Esophagus (tissue), 2 donors: ENCODE data around the gene RNASE3. TPM values are rescaled to one million over a fixed set of nuclear protein-coding genes. Genes with fewer than 3 reads are reported as not detected.
"Not testable (repeated sequence)": the region's sequence is repeated elsewhere in the genome, so short reads cannot be mapped to it uniquely, and the experiment has no call there.

Source experiments
- H3K27ac ChIP-seq, 2 donors: one replicate each; pipeline ENCODE4 v1.5.1; 2013; ENCODE audit warnings: low read depth in 2 of 2, mild to moderate bottlenecking in 2 of 2, inconsistent platforms in 1 of 2, low read length in 1 of 2, moderate library complexity in 1 of 2
- H3K27me3 ChIP-seq, 2 donors: one replicate each; pipeline ENCODE4 v1.6.1; 2013; ENCODE audit warnings: low read length in 2 of 2, control low read depth in 1 of 2, mild to moderate bottlenecking in 1 of 2; ENCODE audit not compliant: insufficient read depth in 2 of 2, control insufficient read depth in 1 of 2
- H3K36me3 ChIP-seq, 2 donors: one replicate each; pipeline ENCODE4 v1.6.1; 2013; ENCODE audit warnings: low read length in 1 of 2; ENCODE audit not compliant: control insufficient read depth in 2 of 2, insufficient read depth in 2 of 2
- H3K4me1 ChIP-seq, 2 donors: one replicate each; pipeline ENCODE4 v1.6.1; 2013; ENCODE audit warnings: low read length in 1 of 2; ENCODE audit not compliant: control insufficient read depth in 2 of 2, insufficient read depth in 2 of 2
- H3K4me3 ChIP-seq, 2 donors: one replicate each; pipeline ENCODE4 v1.5.1; 2013; ENCODE audit warnings: low read length in 2 of 2, mild to moderate bottlenecking in 2 of 2, low read depth in 1 of 2, moderate library complexity in 1 of 2
- H3K9me3 ChIP-seq, 2 donors: one replicate each; pipeline ENCODE4 v1.6.1; 2013; ENCODE audit warnings: mild to moderate bottlenecking in 2 of 2, low read depth in 1 of 2, low read length in 1 of 2, moderate library complexity in 1 of 2; ENCODE audit not compliant: control insufficient read depth in 2 of 2, insufficient read depth in 1 of 2
- WGBS, 2 donors: extraction: QIAGEN DNeasy Blood & Tissue Kit; methylation state at CpG; one replicate each; pipeline ENCODE4 v1.1.7; 2013; 5-methylcytosine and 5-hydroxymethylcytosine counted together
- polyA plus RNA-seq, 2 donors: library from polyadenylated mRNA; stranded (reverse); fragments of 200-250 nt; gene quantifications; one replicate each; pipeline ENCODE4 v1.2.3, GENCODE V29; 2013
- donor health status: healthy with polysubstance abuse.
- donor health status: Bipolar disorder and iron deficiency.

Gene RNASE3
- under 1 TPM in 1 of 2 donors, not detected in 1; 0.09 TPM for polyA plus RNA-seq

DNA sequence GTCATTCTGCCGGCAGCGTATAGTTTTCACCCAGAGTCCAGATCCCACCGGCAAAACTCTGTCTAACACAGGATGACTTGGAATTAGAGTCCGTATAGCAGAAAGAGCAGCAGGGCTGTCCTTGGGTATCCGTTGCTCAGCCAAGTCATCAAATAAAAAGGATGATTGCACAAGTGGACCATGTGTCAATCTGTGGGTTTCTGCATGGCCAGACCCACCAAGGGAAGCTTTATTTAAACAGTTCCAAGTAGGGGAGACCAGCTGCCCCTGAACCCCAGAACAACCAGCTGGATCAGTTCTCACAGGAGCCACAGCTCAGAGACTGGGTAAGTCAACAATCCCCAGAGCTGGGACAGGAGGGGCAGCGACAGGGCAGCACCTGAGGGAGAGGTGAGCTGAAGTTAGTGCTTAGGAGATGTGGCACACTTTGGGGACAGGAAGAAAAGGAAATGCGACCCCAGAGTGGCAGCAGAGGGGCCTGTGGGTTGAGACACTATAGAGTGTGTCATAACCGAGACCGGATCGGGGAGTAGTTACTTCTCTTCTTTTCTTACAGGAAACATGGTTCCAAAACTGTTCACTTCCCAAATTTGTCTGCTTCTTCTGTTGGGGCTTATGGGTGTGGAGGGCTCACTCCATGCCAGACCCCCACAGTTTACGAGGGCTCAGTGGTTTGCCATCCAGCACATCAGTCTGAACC lies at the start of gene RNASE3:
RNASE3 (plus strand) TSS at position 260 of the 700 bp plus-strand sequence; CDS start at position 562, 302 bp downstream.
- H3K4me3 ChIP-seq, H3K27ac ChIP-seq, H3K4me1 ChIP-seq, H3K36me3 ChIP-seq, H3K9me3 ChIP-seq, H3K27me3 ChIP-seq: not testable (repeated sequence)
- WGBS, 2 donors, result 74 to 78% methylated on average over 11 of the region's 11 CpGs

GRCh38 chr14:20846560-20846959 lies 44.6 kb upstream of the RNASE3 start:
- Histone ChIP-seq H3K4me3 (no peak overlapping the region), H3K36me3 (no peaks in the 10 kb centered on the region), H3K27me3 (no peaks in the 10 kb centered on the region), H3K4me1 (no peaks in the 10 kb centered on the region), H3K9me3 (peaks cover 0 to 2% of the 10 kb centered on the region in 2 donors), H3K27ac (no peak overlapping the region)
- 92 to 93% methylated on average over 6 of the region's 6 CpGs for WGBS, 2 donors

GRCh38 chr14:20848316-20848954 lies 42.8 kb upstream of the RNASE3 start:
- Histone ChIP-seq H3K4me1 (no peaks in the 10 kb centered on the region), H3K27me3 (no peaks in the 10 kb centered on the region), H3K4me3 (no peak overlapping the region), H3K27ac (no peak overlapping the region), H3K36me3 (no peaks in the 10 kb centered on the region), H3K9me3 (peaks cover 0 to 2% of the 10 kb centered on the region in 2 donors)
- WGBS, 2 donors, result 63 to 70% methylated on average over 9 of the region's 9 CpGs

GRCh38 chr14:20848955-20849570 lies 42.1 kb upstream of the RNASE3 start:
- Histone ChIP-seq H3K36me3 (no peaks in the 10 kb centered on the region), H3K9me3 (peaks cover 0 to 2% of the 10 kb centered on the region in 2 donors), H3K4me1 (no peaks in the 10 kb centered on the region), H3K27ac (no peak overlapping the region), H3K27me3 (no peaks in the 10 kb centered on the region), H3K4me3 (no peak overlapping the region)
- 45 to 48% methylated on average over 4 of the region's 4 CpGs for WGBS, 2 donors

- no peaks in the 10 kb centered on the region for H3K36me3 ChIP-seq
- H3K4me1 ChIP-seq, result no peaks in the 10 kb centered on the region
- H3K27ac ChIP-seq, result no peak overlapping the region
- WGBS, 2 donors, result 55 to 61% methylated on average over 4 of the region's 4 CpGs
- no peaks in the 10 kb centered on the region for H3K9me3 ChIP-seq
- H3K27me3 ChIP-seq, result no peaks in the 10 kb centered on the region
- H3K4me3 ChIP-seq, result no peak overlapping the region
Measured at GRCh38 chr14:20853042-20853441, 38.1 kb upstream of the RNASE3 start.

- Histone ChIP-seq H3K4me3 (no peak overlapping the region), H3K27me3 (no peaks in the 10 kb centered on the region), H3K27ac (no peak overlapping the region), H3K4me1 (no peaks in the 10 kb centered on the region), H3K36me3 (no peaks in the 10 kb centered on the region), H3K9me3 (no peaks in the 10 kb centered on the region)
- WGBS, 2 donors, result 10 to 14% methylated on average over 8 of the region's 8 CpGs
Measured at GRCh38 chr14:20855652-20856291, 35.4 kb upstream of the RNASE3 start.

DNA sequence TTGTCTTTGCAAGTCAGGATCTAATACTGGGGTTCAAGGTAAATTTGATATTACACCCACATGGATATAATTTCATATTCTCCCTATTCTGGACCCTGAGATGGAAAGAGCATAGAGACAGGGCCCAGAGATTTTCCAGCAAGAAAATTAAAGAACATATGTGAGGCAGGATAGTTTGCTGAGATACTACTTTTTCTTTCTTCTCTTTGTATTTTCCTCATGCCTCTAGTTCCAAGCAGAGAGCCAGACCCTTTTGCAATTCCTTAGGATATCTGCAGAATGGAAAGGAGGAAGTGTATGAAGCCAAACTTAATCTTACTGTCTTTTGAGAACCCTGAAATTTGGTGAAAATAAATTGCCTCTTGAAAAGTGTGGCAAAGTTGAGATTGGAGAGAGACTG lies 34.0 kb upstream of the RNASE3 start:
- no peaks in the 10 kb centered on the region for H3K27me3 ChIP-seq
- no peaks in the 10 kb centered on the region for H3K36me3 ChIP-seq
- H3K4me1 ChIP-seq, result no peaks in the 10 kb centered on the region
- H3K27ac ChIP-seq, result no peak overlapping the region
- H3K9me3 ChIP-seq, result no peaks in the 10 kb centered on the region
- no peak overlapping the region for H3K4me3 ChIP-seq

DNA sequence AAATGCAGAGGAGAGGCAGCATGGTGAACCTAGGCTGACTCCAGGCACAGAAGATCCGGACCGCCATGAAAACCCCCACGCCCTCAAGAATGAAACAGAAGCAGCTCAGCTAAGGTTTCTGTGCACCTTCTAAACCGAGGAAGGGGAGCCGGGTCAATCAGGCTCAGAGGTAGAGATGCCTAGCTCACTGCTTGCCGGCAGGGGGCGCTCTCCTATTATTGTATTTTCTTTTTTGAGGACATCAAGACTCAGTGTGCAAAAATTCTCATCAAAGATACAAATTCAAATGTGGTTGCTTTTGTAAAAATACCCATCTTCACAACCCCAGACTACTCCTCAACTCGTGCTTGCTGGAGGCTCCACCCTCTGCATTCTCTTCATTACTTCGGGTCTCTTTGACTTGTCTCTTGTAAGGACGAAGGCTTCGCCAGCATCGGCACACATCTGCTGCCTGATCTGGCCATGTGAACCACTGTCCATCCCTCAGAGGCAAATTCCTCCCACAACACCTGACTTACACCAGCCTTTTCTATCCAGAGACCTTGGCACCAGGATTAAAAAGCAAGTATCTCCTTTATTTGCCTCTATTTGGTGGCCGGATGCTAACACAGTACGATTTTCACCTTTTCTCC lies 33.4 kb upstream of the RNASE3 start:
- no peaks in the 10 kb centered on the region for H3K36me3 ChIP-seq
- WGBS, 2 donors, result 29 to 31% methylated on average over 14 of the region's 14 CpGs
- no peak overlapping the region for H3K4me3 ChIP-seq
- H3K27me3 ChIP-seq, result no peaks in the 10 kb centered on the region
- H3K4me1 ChIP-seq, result no peaks in the 10 kb centered on the region
- no peak overlapping the region for H3K27ac ChIP-seq
- H3K9me3 ChIP-seq, result no peaks in the 10 kb centered on the region

- Histone ChIP-seq H3K4me3 (no peak overlapping the region), H3K9me3 (no peaks in the 10 kb centered on the region), H3K4me1 (no peaks in the 10 kb centered on the region), H3K36me3 (no peaks in the 10 kb centered on the region), H3K27ac (no peak overlapping the region), H3K27me3 (no peaks in the 10 kb centered on the region)
- WGBS, 2 donors, result 68 to 84% methylated on average over 2 to 3 of the region's 3 CpGs
Measured at GRCh38 chr14:20866194-20866593, 25.0 kb upstream of the RNASE3 start.
